Measurements from ENCODE around the gene IL23R. TPM values are rescaled to one million over a fixed set of nuclear protein-coding genes. Genes with fewer than 3 reads are reported as not detected.
"Not testable (repeated sequence)": the region's sequence is repeated elsewhere in the genome, so short reads cannot be mapped to it uniquely, and the experiment has no call there.

The IL23R gene
- total RNA-seq, 2 experiments from 2014 or later = 0.48 to 0.57 TPM

GRCh38 chr1:67207398-67207797 is 41.1 kb downstream of the IL23R start:
- H3K27me3 Mint-ChIP-seq; H3K27ac Mint-ChIP-seq; H3K4me3 Mint-ChIP-seq; H3K9me3 Mint-ChIP-seq; DNase-seq; POLR2A ChIA-PET; H3K36me3 Mint-ChIP-seq (ENCODE audit: low read depth): not testable (repeated sequence)
- peaks cover 14% of the 10 kb centered on the region for H3K4me1 Mint-ChIP-seq
- CTCF ChIA-PET = interaction anchor here (1.4 kb wide), 1 partner anchor 11 kb away, joined by 3 read pairs; no protein-coding TSS in a partner anchor

DNA sequence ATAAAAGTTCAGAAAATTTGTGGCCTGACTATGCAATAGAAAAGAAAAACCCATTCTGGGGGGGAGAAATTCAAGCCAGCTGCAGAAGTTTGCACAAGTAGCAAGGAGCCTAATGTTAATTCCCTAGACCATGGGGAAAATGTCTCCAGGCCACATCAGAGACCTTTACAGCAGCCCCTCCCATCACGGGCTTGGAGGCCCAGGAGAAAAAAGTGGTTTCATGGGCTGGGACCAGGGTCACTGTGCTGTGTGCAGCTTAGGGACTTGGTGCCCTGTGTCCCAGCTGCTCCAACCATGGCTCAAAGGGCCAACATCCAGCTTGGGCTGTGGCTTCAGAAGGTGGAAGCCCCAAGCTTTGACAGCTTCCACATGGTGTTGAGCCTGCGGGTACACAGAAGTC is 42.0 kb downstream of the IL23R start:
- H3K36me3 Mint-ChIP-seq (ENCODE audit: low read depth) = no peaks in the 10 kb centered on the region

GRCh38 chr1:67209521-67209920 is 43.3 kb downstream of the IL23R start:
- Mint-ChIP-seq H3K27me3 (peaks cover 2% of the 10 kb centered on the region), H3K27ac (no peak overlapping the region), H3K4me3 (no peak overlapping the region), H3K36me3 (ENCODE audit: low read depth) (no peaks in the 10 kb centered on the region), H3K9me3 (no peaks in the 10 kb centered on the region), H3K4me1 (peaks cover 29% of the 10 kb centered on the region)
- POLR2A ChIA-PET = interaction anchor here (0.7 kb wide), 1 partner anchor 53 kb away, joined by 10 read pairs; no protein-coding TSS in a partner anchor
- CTCF ChIA-PET = interaction anchor here (0.6 to 1.8 kb wide), 10 partner anchors 10 to 551 kb away, joined by 3 to 6 read pairs (median 3); no protein-coding TSS in a partner anchor
- no peak for DNase-seq

More for the DNA sequence above, 42.0 kb downstream of the IL23R start:
- H3K4me3 Mint-ChIP-seq = no peak overlapping the region
- DNase-seq = no peak
- POLR2A ChIA-PET = no interaction called here
- H3K4me1 Mint-ChIP-seq = peaks cover 22% of the 10 kb centered on the region
- H3K27me3 Mint-ChIP-seq = peaks cover 2% of the 10 kb centered on the region
- H3K9me3 Mint-ChIP-seq = no peaks in the 10 kb centered on the region
- CTCF ChIA-PET = interaction anchor here (1.4 kb wide), 1 partner anchor 66 kb away, joined by 3 read pairs; no protein-coding TSS in a partner anchor
- no peak overlapping the region for H3K27ac Mint-ChIP-seq

DNA sequence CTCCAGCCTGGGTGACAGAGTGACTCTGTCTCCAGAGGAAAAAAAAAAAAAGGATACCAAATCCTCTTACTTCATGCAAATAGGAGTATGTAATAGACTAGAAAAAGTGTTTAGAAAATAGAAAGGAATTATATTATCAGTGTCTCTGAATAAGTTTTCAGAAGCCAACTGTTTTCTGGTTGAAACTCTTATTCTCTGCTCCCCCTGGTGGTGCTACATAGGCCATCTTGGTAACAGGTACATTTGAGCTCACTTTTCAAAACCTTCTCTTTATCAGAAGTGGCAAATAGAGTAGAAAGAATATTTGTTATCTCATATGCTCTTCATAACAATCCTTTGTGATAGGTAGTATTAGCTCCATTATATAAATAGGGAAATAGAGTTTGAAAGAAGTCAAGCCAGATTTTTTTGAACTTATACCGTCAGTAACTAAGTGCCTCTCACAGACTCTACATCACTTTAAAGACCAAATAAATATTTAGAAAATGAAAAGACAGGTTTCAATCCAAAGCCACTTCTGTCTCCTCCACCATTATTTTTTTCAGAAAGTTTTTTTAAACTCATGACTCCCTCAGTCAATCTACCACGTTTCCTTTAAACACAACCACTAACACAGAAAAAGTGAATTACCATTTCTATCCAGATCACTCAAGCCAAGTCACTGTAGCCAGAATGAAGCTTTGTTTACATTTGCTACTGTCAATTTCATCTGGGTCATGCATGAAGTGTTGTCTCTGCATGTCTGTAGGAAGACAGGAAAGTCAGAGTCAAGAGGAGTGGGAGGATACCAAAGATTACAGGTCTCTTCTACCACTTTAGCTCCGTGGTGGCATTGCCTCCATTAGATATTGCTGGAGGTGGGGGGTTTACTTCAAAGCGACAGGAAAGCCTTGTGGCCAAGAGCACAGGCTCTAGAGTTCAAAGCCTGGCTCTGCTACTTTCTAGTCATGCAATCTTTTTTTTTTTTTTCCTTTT is 45.6 kb downstream of the IL23R start:
- ChIA-PET CTCF (interaction anchor here (0.6 to 6.0 kb wide), 40 partner anchors 9 to 664 kb away, joined by 3 to 74 read pairs (median 4); partner anchors contain the start of genes C1orf141, DNAI4, MIER1 and SERBP1), POLR2A (interaction anchor here (1.2 kb wide), 1 partner anchor 67 kb away, joined by 17 read pairs; no protein-coding TSS in a partner anchor)
- no peaks in the 10 kb centered on the region for H3K36me3 Mint-ChIP-seq (ENCODE audit: low read depth)
- H3K4me1 Mint-ChIP-seq = peaks cover 35% of the 10 kb centered on the region
- peaks cover 5% of the 10 kb centered on the region for H3K9me3 Mint-ChIP-seq
- H3K27ac Mint-ChIP-seq = peak overlapping the region; percentile 25
- no peaks in the 10 kb centered on the region for H3K27me3 Mint-ChIP-seq
- H3K4me3 Mint-ChIP-seq = no peak overlapping the region
- peak; percentile 69 for DNase-seq

DNA sequence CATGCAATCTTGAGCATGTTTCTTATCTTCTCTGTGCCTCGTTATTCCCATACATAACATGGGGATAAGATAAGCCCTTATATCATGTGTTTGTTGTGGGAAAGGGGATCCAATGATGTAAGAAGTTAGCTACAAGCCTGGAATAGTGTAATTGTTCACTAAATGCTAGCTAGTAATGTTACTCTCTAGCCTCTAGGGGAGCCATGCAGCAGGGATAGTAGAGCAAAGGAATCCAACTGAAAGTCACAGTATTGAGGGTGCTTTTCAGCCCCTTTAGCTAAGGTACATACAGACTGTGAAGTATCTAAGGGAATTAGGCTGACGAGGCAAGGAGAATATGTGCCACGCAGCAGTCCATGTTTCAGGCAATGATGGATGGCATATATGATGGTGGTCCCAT is 46.9 kb downstream of the IL23R start:
- no peaks in the 10 kb centered on the region for H3K27me3 Mint-ChIP-seq
- no peaks in the 10 kb centered on the region for H3K36me3 Mint-ChIP-seq (ENCODE audit: low read depth)
- no peak overlapping the region for H3K27ac Mint-ChIP-seq
- peaks cover 5% of the 10 kb centered on the region for H3K9me3 Mint-ChIP-seq
- no peak for DNase-seq
- H3K4me3 Mint-ChIP-seq = no peak overlapping the region
- POLR2A ChIA-PET = interaction anchor here (0.7 kb wide), 1 partner anchor 41 kb away, joined by 3 read pairs; no protein-coding TSS in a partner anchor
- CTCF ChIA-PET = interaction anchor here (0.5 to 6.0 kb wide), 36 partner anchors 8 to 982 kb away, joined by 3 to 74 read pairs (median 4); partner anchors contain the start of genes DNAI4, MIER1 and SERBP1
- peaks cover 38% of the 10 kb centered on the region for H3K4me1 Mint-ChIP-seq

DNA sequence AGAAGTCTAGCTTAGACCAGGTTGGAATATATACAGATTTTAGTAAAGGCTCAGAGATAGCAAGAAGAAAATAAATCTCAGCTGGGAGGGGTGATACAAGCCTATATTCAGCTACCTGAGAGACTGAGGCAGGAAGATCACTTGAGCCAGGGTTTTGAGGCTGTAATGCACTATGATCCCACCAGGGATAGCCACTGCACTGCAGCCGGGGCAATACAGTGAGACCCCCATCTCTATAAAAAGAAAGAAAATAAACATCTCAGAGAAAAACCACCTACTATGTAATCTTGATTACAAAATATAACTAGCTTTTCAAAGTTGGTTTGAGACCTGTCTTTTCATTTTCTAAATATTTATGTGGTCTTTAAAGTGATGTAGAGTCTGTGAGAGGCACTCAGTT is 47.7 kb downstream of the IL23R start:
- Mint-ChIP-seq H3K9me3 (peaks cover 5% of the 10 kb centered on the region), H3K27me3 (no peaks in the 10 kb centered on the region), H3K36me3 (ENCODE audit: low read depth) (no peaks in the 10 kb centered on the region), H3K27ac (no peak overlapping the region), H3K4me3 (no peak overlapping the region), H3K4me1 (peaks cover 38% of the 10 kb centered on the region)
- ChIA-PET CTCF (interaction anchor here (0.5 to 6.0 kb wide), 33 partner anchors 9 to 983 kb away, joined by 3 to 74 read pairs (median 4); partner anchors contain the start of genes DNAI4, MIER1 and SERBP1), POLR2A (no interaction called here)
- DNase-seq = no peak

GRCh38 chr1:67214420-67215174 is 48.3 kb downstream of the IL23R start:
- Mint-ChIP-seq H3K27me3 (no peaks in the 10 kb centered on the region), H3K4me3 (no peak overlapping the region), H3K4me1 (peaks cover 38% of the 10 kb centered on the region), H3K36me3 (ENCODE audit: low read depth) (no peaks in the 10 kb centered on the region), H3K27ac (peak overlapping the region; percentile 55), H3K9me3 (peaks cover 5% of the 10 kb centered on the region)
- peak; percentile 75 for DNase-seq
- CTCF ChIA-PET = interaction anchor here (0.5 to 6.0 kb wide), 31 partner anchors 9 to 411 kb away, joined by 3 to 74 read pairs (median 4); partner anchors contain the start of genes DNAI4 and MIER1
- POLR2A ChIA-PET = interaction anchor here (0.6 kb wide), 1 partner anchor 116 kb away, joined by 5 read pairs; no protein-coding TSS in a partner anchor

GRCh38 chr1:67216401-67216800 is 50.1 kb downstream of the IL23R start:
- DNase-seq = no peak
- no peak overlapping the region for H3K4me3 Mint-ChIP-seq
- H3K27me3 Mint-ChIP-seq = no peaks in the 10 kb centered on the region
- CTCF ChIA-PET = interaction anchor here (0.5 to 6.0 kb wide), 4 partner anchors 26 to 282 kb away, joined by 3 to 74 read pairs (median 3); no protein-coding TSS in a partner anchor
- peaks cover 5% of the 10 kb centered on the region for H3K9me3 Mint-ChIP-seq
- peaks cover 33% of the 10 kb centered on the region for H3K4me1 Mint-ChIP-seq
- no peaks in the 10 kb centered on the region for H3K36me3 Mint-ChIP-seq (ENCODE audit: low read depth)
- no peak overlapping the region for H3K27ac Mint-ChIP-seq
- POLR2A ChIA-PET = no interaction called here

- Mint-ChIP-seq H3K27ac (no peak overlapping the region), H3K4me3 (no peak overlapping the region), H3K27me3 (no peaks in the 10 kb centered on the region), H3K4me1 (peaks cover 23% of the 10 kb centered on the region), H3K9me3 (peaks cover 5% of the 10 kb centered on the region), H3K36me3 (ENCODE audit: low read depth) (no peaks in the 10 kb centered on the region)
- ChIA-PET CTCF (interaction anchor here (1.3 kb wide), 1 partner anchor 11 kb away, joined by 3 read pairs; no protein-coding TSS in a partner anchor), POLR2A (no interaction called here)
- DNase-seq = no peak
Observed at GRCh38 chr1:67217417-67217816, 51.2 kb downstream of the IL23R start.

- peaks cover 18% of the 10 kb centered on the region for H3K4me1 Mint-ChIP-seq
- H3K27me3 Mint-ChIP-seq = no peaks in the 10 kb centered on the region
- ChIA-PET POLR2A (no interaction called here), CTCF (interaction anchor here (0.9 to 1.3 kb wide), 3 partner anchors 11 to 74 kb away, joined by 3 read pairs; no protein-coding TSS in a partner anchor)
- H3K4me3 Mint-ChIP-seq = no peak overlapping the region
- peaks cover 5% of the 10 kb centered on the region for H3K9me3 Mint-ChIP-seq
- no peaks in the 10 kb centered on the region for H3K36me3 Mint-ChIP-seq (ENCODE audit: low read depth)
- no peak overlapping the region for H3K27ac Mint-ChIP-seq
- no peak for DNase-seq
Observed at GRCh38 chr1:67217938-67218337, 51.7 kb downstream of the IL23R start.

GRCh38 chr1:67224856-67225255 is 58.6 kb downstream of the IL23R start:
- peaks cover 7% of the 10 kb centered on the region for H3K4me1 Mint-ChIP-seq
- no peak overlapping the region for H3K4me3 Mint-ChIP-seq
- H3K27me3 Mint-ChIP-seq = no peaks in the 10 kb centered on the region
- no peak overlapping the region for H3K27ac Mint-ChIP-seq
- ChIA-PET CTCF (interaction anchor here (0.6 to 3.3 kb wide), 3 partner anchors 11 to 87 kb away, joined by 3 to 16 read pairs (median 3); no protein-coding TSS in a partner anchor), POLR2A (no interaction called here)
- DNase-seq = no peak
- no peaks in the 10 kb centered on the region for H3K36me3 Mint-ChIP-seq (ENCODE audit: low read depth)
- no peaks in the 10 kb centered on the region for H3K9me3 Mint-ChIP-seq

- Mint-ChIP-seq H3K9me3 (no peaks in the 10 kb centered on the region), H3K27ac (no peak overlapping the region), H3K27me3 (no peaks in the 10 kb centered on the region), H3K4me3 (no peak overlapping the region), H3K4me1 (peaks cover 7% of the 10 kb centered on the region), H3K36me3 (ENCODE audit: low read depth) (no peaks in the 10 kb centered on the region)
- POLR2A ChIA-PET = no interaction called here
- CTCF ChIA-PET = interaction anchor here (1.1 kb wide), 1 partner anchor 14 kb away, joined by 3 read pairs; no protein-coding TSS in a partner anchor
- no peak for DNase-seq
Observed at GRCh38 chr1:67226688-67227087, 60.4 kb downstream of the IL23R start.

Data from activated CD4-positive, alpha-beta T cell treated with anti-CD3 and anti-CD28 coated beads, Interleukin-2, amount 10 ng/mL, durations not matched to agents 7 days and 5 days (primary cell).